HG03159 (cell line): ENCODE measurements around the gene NPPC.

ENCODE experiments used
- ATAC-seq: cut with Tn5 transposase; IDR thresholded peaks from one replicate; pipeline ENCODE4 v1.9.1; 2021; ENCODE audit warnings: mild to moderate bottlenecking, moderate library complexity; ENCODE audit not compliant: unreplicated experiment

The NPPC gene

GRCh38 chr2:231935815-231936214 lies 9.6 kb upstream of the NPPC start:
- ATAC-seq: no peak

- no peak for ATAC-seq
Observed at GRCh38 chr2:231935207-231935524, 9.0 kb upstream of the NPPC start.

- no peak for ATAC-seq
Observed at GRCh38 chr2:231934441-231935206, 8.4 kb upstream of the NPPC start.

- no peak for ATAC-seq
Observed at GRCh38 chr2:231933916-231934401, 7.8 kb upstream of the NPPC start.

- ATAC-seq: no peak
Observed at GRCh38 chr2:231932985-231933915, 7.1 kb upstream of the NPPC start.

- no peak for ATAC-seq
Observed at GRCh38 chr2:231932711-231932970, 6.4 kb upstream of the NPPC start.

GRCh38 chr2:231931481-231931915 lies 5.3 kb upstream of the NPPC start:
- ATAC-seq: no peak

GRCh38 chr2:231930593-231931281 lies 4.5 kb upstream of the NPPC start:
- ATAC-seq: no peak

GRCh38 chr2:231929961-231930592 lies 3.9 kb upstream of the NPPC start:
- no peak for ATAC-seq

- ATAC-seq: no peak
Observed at GRCh38 chr2:231928901-231929725, 2.9 kb upstream of the NPPC start.

- ATAC-seq: no peak
Observed at GRCh38 chr2:231928481-231928880, 2.3 kb upstream of the NPPC start.

GRCh38 chr2:231927566-231927890 lies 1.3 kb upstream of the NPPC start:
- ATAC-seq: no peak

GRCh38 chr2:231926761-231927565 lies 767 bp upstream of the NPPC start:
- ATAC-seq: no peak

- ATAC-seq: no peak
Observed at GRCh38 chr2:231925303-231926179, 655 bp downstream of the NPPC start.

GRCh38 chr2:231924889-231925275 lies 1.3 kb downstream of the NPPC start:
- no peak for ATAC-seq

- ATAC-seq: no peak
Observed at GRCh38 chr2:231923951-231924888, 2.0 kb downstream of the NPPC start.

- no peak for ATAC-seq
Observed at GRCh38 chr2:231923010-231923344, 3.2 kb downstream of the NPPC start.
